Measurements from ENCODE around the gene CEP170B. TPM values are rescaled to one million over a fixed set of nuclear protein-coding genes. Genes with fewer than 3 reads are reported as not detected.

CEP170B gene
- polyA plus RNA-seq, 2 of the 4 experiments (the other 2 are of a cell fraction) = 4.5 to 13.5 TPM

DNA sequence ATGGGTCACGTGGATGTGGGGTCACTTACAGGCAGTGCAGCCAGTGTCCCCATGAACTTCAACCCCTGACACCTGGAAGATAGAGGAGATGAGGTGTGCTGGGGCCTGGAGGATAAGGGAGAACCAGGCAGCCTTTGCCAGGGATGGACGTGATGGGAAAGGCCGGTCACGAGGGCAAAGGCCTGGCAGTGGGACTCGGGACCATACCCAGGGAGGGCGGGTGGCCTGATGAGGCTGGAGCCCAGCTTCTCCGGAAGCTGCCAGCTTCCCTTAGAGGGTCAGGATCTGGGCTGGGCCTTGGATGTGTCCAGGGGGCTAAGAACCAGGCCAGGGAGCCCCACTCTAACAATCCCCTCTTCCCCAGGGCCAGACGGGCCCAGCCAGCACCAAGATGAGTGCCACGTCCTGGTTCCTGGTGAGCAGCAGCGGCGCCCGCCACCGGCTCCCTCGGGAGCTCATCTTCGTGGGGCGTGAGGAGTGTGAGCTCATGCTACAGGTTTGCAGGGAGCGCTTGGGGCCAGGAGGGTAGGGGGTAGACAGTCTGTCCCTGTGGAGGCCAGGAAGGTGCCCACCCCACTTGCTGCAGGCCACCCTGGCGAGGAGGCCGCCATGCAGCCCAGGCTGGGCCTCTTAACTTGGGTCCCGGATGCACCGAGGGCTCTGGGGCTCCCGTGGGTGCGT, 3.1 kb downstream of the CEP170B start:
- Histone ChIP-seq H3K4me2 (no peak overlapping the region), H3K4me3 (no peak overlapping the region), H3K9me3 (no peaks in the 10 kb centered on the region), H3K4me1 (peaks cover 15% of the 10 kb centered on the region), H3K27ac (no peak overlapping the region)
- DNase-seq (ENCODE audit: low read depth in 1 of 2, low spot score in 1 of 2) = no peak
- TF ChIP-seq POLR2AphosphoS2 (conservative IDR thresholded peaks at IDR 0.05; ENCODE audit: low read length) = no peak
- TF ChIP-seq CHD4 (IDR thresholded peaks at IDR 0.05; ENCODE audit: borderline replicate concordance) = no peak
- no peak for TF ChIP-seq RNF2 (IDR thresholded peaks at IDR 0.05; ENCODE audit: borderline replicate concordance, low read depth)
- TF ChIP-seq TP53 (CRISPR knock-in tag; IDR thresholded peaks at IDR 0.05) = no peak
- TF ChIP-seq BHLHE40 (IDR thresholded peaks at IDR 0.05; ENCODE audit: low read depth, low read length) = no peak
- TF ChIP-seq JUN (IDR thresholded peaks at IDR 0.05) = no peak
- no peak for TF ChIP-seq HOXB13 (CRISPR knock-in tag; IDR thresholded peaks at IDR 0.05; ENCODE audit: low read depth)
- TF ChIP-seq, protein P1, sequence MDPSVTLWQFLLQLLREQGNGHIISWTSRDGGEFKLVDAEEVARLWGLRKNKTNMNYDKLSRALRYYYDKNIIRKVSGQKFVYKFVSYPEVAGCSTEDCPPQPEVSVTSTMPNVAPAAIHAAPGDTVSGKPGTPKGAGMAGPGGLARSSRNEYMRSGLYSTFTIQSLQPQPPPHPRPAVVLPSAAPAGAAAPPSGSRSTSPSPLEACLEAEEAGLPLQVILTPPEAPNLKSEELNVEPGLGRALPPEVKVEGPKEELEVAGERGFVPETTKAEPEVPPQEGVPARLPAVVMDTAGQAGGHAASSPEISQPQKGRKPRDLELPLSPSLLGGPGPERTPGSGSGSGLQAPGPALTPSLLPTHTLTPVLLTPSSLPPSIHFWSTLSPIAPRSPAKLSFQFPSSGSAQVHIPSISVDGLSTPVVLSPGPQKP (IDR thresholded peaks at IDR 0.05; ENCODE audit: low read depth, low read length) = no peak
- TF ChIP-seq, protein P2, sequence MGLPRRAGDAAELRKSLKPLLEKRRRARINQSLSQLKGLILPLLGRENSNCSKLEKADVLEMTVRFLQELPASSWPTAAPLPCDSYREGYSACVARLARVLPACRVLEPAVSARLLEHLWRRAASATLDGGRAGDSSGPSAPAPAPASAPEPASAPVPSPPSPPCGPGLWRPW (IDR thresholded peaks at IDR 0.05) = no peak
- TF ChIP-seq HDAC2 (IDR thresholded peaks at IDR 0.05) = no peak
- no peak for TF ChIP-seq FOSL2 (IDR thresholded peaks at IDR 0.05)
- TF ChIP-seq FOSL2 (CRISPR knock-in tag; IDR thresholded peaks at IDR 0.05) = no peak
- no peak for TF ChIP-seq CBX8 (IDR thresholded peaks at IDR 0.05)
- no peak for TF ChIP-seq SMC3 (IDR thresholded peaks at IDR 0.05)
- TF ChIP-seq POLR2A (IDR thresholded peaks at IDR 0.05; ENCODE audit: low read length) = no peak
- no peak for TF ChIP-seq RARB (CRISPR knock-in tag; IDR thresholded peaks at IDR 0.05)
- no peak for TF ChIP-seq EHMT2 (IDR thresholded peaks at IDR 0.05; ENCODE audit: low read depth)
- TF ChIP-seq, protein P3, sequence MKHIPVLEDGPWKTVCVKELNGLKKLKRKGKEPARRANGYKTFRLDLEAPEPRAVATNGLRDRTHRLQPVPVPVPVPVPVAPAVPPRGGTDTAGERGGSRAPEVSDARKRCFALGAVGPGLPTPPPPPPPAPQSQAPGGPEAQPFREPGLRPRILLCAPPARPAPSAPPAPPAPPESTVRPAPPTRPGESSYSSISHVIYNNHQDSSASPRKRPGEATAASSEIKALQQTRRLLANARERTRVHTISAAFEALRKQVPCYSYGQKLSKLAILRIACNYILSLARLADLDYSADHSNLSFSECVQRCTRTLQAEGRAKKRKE (CRISPR knock-in tag; IDR thresholded peaks at IDR 0.05; ENCODE audit: low read depth) = no peak
- TF ChIP-seq, protein P4, sequence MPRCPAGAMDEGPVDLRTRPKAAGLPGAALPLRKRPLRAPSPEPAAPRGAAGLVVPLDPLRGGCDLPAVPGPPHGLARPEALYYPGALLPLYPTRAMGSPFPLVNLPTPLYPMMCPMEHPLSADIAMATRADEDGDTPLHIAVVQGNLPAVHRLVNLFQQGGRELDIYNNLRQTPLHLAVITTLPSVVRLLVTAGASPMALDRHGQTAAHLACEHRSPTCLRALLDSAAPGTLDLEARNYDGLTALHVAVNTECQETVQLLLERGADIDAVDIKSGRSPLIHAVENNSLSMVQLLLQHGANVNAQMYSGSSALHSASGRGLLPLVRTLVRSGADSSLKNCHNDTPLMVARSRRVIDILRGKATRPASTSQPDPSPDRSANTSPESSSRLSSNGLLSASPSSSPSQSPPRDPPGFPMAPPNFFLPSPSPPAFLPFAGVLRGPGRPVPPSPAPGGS (IDR thresholded peaks at IDR 0.05) = no peak
- TF ChIP-seq, protein P5, sequence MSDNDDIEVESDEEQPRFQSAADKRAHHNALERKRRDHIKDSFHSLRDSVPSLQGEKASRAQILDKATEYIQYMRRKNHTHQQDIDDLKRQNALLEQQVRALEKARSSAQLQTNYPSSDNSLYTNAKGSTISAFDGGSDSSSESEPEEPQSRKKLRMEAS (IDR thresholded peaks at IDR 0.05) = no peak
- 88% methylated on average over 12 of the region's 23 CpGs for WGBS (ENCODE audit: missing lambda C conversion rate)
- ChIA-PET CTCF (interaction anchor here (0.8 to 6.3 kb wide), 8 partner anchors 8 to 143 kb away, joined by 3 to 31 read pairs (median 4); no protein-coding TSS in a partner anchor), POLR2A (no interaction called here)
- ATAC-seq = no peak
- FAIRE-seq = no peak

DNA sequence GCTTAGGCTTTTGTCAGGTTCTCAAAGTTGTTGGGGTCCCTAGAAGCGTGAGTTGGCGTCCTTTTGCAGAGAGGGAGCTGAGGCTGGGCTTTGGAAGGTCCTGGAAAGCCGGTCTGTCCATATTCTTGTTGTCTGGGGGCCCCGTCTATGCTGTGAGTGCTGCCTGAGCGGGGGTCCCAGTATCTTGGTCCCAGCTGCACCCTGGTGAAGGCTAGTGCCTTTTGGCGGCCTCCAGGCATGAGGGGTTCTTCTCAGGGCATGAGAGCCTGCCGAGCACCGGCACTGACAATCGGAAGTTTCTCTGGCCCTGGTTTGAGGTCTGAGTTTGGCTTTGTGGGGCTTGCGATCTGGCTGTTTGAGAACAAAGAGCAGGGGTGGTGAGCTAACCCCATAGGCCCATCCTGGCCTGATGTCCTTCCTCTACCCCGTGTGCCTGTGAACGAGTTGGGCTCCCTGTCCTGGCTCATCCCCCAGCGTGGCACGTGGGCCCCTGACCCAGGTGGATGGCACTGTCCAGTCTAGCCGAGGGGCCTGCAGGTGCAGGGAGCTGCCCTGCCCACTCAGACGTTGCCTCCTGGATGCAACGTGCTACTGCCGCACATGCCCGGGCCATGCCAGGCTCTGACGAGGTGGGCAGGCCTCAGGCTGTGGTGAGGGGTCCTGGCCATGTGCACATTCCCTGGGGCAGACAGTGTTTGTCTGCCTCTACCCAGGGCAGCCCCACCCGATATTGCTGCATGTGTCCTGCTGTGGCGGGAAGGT, 3.9 kb downstream of the CEP170B start:
- H3K4me2 ChIP-seq = no peak overlapping the region
- FAIRE-seq = no peak
- no peak overlapping the region for H3K4me3 ChIP-seq
- CTCF ChIA-PET = interaction anchor here (0.6 to 6.3 kb wide), 10 partner anchors 10 to 158 kb away, joined by 3 to 31 read pairs (median 4); no protein-coding TSS in a partner anchor
- peaks cover 10% of the 10 kb centered on the region for H3K4me1 ChIP-seq
- no peak overlapping the region for H3K27ac ChIP-seq
- no peak for DNase-seq (ENCODE audit: low read depth in 1 of 2, low spot score in 1 of 2)
- POLR2A ChIA-PET = no interaction called here
- no peak for ATAC-seq
- 87% methylated on average over 15 of the region's 22 CpGs for WGBS (ENCODE audit: missing lambda C conversion rate)
- H3K9me3 ChIP-seq = no peaks in the 10 kb centered on the region
- no peak for TF ChIP-seq POLR2A (IDR thresholded peaks at IDR 0.05; ENCODE audit: low read length)
- no peak for TF ChIP-seq MAZ (IDR thresholded peaks at IDR 0.05; ENCODE audit: borderline replicate concordance, low read depth, low read length)
- TF ChIP-seq PHF8 (IDR thresholded peaks at IDR 0.05; ENCODE audit: borderline replicate concordance, low read depth) = no peak
- no peak for TF ChIP-seq NPAS2 (CRISPR knock-in tag; IDR thresholded peaks at IDR 0.05; ENCODE audit: borderline replicate concordance)
- TF ChIP-seq, protein P6, sequence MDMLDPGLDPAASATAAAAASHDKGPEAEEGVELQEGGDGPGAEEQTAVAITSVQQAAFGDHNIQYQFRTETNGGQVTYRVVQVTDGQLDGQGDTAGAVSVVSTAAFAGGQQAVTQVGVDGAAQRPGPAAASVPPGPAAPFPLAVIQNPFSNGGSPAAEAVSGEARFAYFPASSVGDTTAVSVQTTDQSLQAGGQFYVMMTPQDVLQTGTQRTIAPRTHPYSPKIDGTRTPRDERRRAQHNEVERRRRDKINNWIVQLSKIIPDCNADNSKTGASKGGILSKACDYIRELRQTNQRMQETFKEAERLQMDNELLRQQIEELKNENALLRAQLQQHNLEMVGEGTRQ (IDR thresholded peaks at IDR 0.05) = no peak
- TF ChIP-seq ZFP36 (IDR thresholded peaks at IDR 0.05; ENCODE audit: borderline replicate concordance, partially characterized antibody) = no peak
- TF ChIP-seq ZC3H11A (IDR thresholded peaks at IDR 0.05) = no peak
- no peak for TF ChIP-seq MAFK (IDR thresholded peaks at IDR 0.05; ENCODE audit: partially characterized antibody)
